Epithelial cell of esophagus (primary cell): ENCODE measurements around the gene RAMACL.

ENCODE experiments used
- DNase-seq: peaks from one replicate; pipeline ENCODE4 v3.0.0; 2010; ENCODE audit warnings: low read depth
- H3K4me3 ChIP-seq: 2 replicates; pipeline ENCODE4 v1.5.1; 2011; ENCODE audit warnings: mild to moderate bottlenecking, low read length, control low read depth
- CTCF ChIP-seq: IDR thresholded peaks from 2 replicates; pipeline ENCODE4 v1.5.1; 2011; ENCODE audit warnings: low read depth, mild to moderate bottlenecking, low read length, control low read depth, inconsistent platforms; ENCODE audit not compliant: insufficient read depth; ENCODE audit errors: missing control alignments

RAMACL gene

DNA sequence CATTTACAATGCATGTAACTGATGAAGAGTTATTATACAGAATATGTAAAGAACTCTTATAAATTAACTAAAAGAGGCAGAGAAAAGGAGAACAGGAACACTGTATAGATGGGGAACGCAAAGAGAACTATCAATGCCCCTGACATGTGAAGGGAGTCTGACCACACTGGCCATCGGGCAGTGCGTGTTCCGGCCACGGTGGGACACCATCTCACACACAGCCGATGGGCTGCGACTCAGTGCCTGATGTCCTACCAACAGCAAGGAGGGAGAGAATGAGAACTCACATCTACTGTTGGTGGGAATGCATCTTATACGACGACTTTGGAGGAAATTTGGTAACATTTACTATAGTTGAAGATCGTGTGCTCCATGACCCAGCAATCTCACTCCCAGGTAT, 15.5 kb upstream of the RAMACL start:
- no peak for TF ChIP-seq CTCF
- no peak for DNase-seq
- H3K4me3 ChIP-seq, result no peak overlapping the region

DNA sequence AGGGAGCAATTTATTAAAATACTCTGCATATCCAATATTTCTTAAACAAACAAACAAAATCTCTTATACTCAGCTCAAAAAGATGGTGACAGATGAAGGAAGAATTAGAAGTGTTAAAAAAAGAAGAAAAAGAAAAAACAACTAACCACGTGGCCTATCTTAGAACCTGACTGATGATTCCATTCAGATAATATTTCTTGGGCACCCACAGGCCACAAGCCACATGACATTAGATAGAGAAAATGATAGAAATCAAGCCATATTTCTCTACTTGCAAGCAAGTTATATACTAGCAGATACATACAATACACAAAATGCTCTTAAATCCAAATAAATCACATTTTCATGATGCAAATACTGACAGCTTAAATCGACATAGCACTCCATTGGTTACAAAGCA, 14.5 kb upstream of the RAMACL start:
- H3K4me3 ChIP-seq, result no peak overlapping the region
- no peak for DNase-seq
- TF ChIP-seq CTCF, result no peak

DNA sequence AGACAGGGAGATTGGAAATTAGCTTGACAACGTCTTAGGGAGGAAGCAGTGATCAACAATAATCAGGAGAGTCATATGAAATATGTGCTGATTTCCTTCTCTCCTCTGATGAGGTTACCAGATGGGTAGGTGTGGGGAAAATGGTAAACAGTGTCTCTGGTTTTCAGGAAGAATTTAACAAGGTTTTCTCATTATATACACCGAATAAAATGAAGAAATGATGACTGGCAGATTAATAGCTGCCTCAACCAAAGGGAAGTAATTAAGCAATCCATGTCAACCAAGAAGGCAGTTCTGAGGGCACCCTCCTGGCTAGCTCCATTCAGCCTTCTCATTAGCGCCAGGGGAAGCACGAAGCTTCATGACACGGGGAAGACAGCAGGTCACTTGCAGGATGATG, 12.7 kb upstream of the RAMACL start:
- no peak overlapping the region for H3K4me3 ChIP-seq
- no peak for TF ChIP-seq CTCF
- no peak for DNase-seq

- H3K4me3 ChIP-seq, result no peak overlapping the region
- peak; percentile 79 for DNase-seq
- no peak for TF ChIP-seq CTCF
Observed at GRCh38 chr6:166598441-166599138, 12.1 kb upstream of the RAMACL start.

DNA sequence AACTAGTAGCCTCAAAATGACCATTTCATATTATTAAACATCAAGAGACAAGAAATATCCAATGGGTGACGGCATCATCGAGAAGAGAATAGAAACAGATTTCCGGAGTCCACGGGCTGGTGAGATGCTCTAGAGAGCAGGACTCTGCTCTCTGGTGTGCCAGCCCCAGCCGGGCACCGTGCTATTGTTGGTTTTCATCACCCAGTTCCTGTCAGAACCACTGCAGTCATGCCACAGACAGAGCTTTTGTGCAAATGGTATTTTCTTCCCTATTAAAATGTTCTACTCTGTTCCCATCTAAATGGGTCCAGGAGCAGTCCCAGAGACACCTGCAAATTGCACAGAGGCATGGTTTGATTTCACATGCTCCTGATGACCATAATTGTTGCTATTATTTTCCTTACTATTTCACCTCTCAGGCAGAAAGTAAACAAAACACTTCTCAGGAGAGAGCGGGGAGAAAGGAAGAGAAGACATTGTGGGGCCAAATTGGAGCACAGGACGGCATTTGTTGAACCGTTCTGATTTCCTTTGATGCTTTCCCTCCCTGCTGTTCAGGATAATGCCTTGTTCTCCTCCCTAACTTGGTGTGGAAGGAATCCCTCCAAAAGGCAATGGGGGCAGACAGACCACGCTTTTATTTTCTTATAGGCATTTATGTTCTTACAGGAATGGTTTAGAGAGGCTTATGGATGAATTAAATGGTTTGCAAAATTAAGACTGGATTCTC, 11.4 kb upstream of the RAMACL start:
- no peak for DNase-seq
- no peak overlapping the region for H3K4me3 ChIP-seq
- TF ChIP-seq CTCF, result no peak

- no peak for DNase-seq
- TF ChIP-seq CTCF, result no peak
- H3K4me3 ChIP-seq, result no peak overlapping the region
Observed at GRCh38 chr6:166596776-166597507, 10.5 kb upstream of the RAMACL start.
